Activated CD8-positive, alpha-beta memory T cell treated with anti-CD3 and anti-CD28 coated beads for 1 hour (primary cell): ENCODE measurements around the gene DCAKD.

Experiments used
- DNase-seq, 2 donors: peaks; one replicate each; pipeline ENCODE4 v3.0.0-alpha.2; 2020; ENCODE audit warnings: low read depth in 1 of 2; ENCODE audit errors: extremely low read depth in 1 of 2

The DCAKD gene, protein sequence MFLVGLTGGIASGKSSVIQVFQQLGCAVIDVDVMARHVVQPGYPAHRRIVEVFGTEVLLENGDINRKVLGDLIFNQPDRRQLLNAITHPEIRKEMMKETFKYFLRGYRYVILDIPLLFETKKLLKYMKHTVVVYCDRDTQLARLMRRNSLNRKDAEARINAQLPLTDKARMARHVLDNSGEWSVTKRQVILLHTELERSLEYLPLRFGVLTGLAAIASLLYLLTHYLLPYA

DNA sequence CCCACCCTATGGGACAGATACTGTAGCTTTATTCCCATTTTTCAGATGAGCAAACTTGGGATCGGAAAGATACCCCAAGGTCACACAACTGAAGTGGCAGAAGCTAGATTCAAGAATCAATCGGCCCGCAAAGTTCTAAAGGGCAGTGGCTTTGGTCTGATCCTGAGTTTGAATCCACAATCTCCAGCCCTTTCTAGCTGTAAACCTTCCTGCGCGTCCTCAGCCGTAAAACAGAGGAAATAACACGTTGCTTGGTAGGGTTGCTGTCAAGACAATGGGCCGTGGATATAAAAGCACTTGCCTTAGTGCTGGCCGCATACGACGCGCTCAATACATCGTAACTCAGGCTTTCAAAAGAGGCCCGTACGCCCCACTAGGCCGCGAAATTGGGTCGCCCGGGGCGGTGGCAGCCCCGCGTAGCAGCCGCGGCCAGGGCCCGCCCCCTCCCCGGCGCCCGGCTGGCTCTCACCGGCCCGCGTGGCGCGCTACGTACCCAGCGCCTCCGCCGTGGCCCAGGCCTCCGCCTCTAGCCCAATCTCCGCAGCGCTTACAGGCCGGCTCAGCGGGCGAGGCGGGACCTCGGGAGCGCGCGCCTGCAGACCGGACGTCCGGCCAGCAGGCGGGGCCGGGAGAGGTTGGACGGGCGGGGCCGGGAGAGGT lies at the start of gene DCAKD:
Gene DCAKD (minus strand): TSS at position 573 of the 660 bp plus-strand sequence. CDS start 16,747 bp downstream, outside the sequence.
- peak; percentile 61 to 75 for DNase-seq

DNA sequence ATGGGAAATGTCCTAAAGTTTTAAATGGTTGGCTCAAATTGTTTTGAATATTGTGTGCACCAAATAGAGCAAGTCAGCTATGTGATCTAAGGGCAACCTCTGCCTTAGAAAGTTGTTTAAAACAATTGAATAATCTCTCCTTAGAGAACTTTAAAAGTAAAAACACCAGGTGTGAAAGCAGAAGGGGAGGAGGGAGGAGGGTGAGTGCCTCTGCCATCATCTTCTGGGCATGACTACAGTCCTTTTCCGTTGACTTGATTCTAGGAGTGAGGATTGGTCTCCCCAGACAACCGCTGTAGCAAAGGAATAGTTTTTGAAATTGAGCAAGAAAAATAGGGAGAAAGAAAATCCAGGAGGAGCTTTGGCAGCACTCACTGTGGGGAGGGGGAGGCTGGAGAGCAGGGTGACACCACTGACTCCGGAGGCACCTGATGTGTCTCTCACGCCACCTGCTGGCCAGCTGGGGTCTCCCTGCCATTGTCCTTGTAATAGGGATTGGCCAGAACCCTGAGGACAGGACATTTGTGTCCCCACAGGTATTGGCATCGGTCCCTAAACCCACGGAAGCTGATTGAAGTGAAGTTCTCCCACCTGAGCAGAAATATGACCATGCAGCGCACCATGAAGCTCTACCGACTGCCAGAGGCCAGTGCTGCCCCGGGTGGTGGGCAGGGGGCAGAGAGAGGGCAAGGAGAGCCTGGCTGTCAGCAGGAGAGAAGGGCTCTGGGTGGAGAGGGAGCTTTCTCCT lies 47.6 kb upstream of the DCAKD start:
- DNase-seq = peak; percentile 46 to 60

DNA sequence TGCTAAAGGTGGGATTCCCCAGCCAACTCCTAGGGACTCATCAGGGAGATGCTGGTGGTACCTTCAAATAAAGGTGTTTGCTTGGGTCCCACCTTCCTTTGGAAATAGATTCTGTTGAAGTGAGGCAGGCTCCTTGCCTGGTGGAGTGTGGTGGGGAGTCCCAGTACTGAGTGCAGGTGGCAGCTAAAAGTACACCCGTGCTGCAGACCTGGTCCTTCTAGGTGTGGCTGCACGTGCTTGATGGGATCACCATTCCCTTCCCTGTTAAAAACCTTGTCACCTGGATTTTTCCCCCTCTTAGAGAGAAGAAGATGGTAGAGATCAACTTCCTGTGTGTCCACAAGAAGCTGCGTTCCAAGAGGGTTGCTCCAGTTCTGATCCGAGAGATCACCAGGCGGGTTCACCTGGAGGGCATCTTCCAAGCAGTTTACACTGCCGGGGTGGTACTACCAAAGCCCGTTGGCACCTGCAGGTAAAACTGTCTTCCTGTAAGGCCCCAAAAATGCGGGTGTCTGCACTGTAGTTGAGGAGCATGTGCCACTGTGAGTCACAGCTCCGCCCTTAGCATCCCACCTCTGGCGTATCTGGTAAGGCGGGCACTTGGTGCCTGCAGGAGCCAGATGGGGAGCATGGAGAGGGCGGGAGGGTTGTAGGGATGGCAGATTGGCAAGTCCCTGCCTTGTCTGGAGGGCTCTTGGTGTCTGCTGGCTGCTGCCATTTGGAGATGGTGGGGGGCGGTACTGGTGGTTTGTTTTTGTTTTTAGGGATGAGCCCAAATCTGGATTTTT lies 46.8 kb upstream of the DCAKD start:
- no peak for DNase-seq

DNA sequence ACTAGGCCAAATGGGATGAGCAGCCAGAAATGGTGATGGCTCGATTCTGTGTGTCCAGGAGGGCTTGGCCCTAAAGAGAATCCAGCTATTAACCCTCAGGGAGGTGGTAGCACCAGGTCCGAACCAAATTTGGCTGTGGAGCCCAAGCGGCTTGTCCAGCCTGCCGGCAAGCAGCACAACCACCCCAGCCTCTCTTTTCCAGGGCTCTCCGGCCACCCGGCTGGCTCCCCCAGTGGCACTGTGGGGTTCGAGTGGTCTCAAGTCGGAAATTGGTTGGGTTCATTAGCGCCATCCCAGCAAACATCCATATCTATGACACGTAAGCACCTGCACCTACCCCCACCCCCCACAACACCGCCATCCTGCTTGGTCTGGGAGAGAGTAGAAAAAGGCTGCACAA lies 45.5 kb upstream of the DCAKD start:
- no peak for DNase-seq

DNA sequence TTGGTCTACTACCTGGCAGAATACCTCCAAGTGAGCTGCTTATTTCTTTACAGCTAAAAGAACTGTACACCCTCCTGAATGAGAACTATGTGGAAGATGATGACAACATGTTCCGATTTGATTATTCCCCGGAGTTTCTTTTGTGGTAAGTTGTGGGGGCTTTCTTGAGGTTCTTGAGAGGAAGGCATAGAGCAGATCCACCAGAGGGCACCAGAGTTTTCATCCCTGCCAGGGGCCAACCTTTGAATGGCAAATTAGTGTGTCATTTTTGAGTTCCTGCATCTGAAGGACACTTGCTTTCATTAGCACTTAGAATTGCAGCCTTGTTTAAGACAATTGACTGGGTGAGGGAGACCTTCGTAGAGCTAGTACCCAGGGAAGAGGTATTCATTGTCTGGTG lies 44.7 kb upstream of the DCAKD start:
- no peak for DNase-seq

DNA sequence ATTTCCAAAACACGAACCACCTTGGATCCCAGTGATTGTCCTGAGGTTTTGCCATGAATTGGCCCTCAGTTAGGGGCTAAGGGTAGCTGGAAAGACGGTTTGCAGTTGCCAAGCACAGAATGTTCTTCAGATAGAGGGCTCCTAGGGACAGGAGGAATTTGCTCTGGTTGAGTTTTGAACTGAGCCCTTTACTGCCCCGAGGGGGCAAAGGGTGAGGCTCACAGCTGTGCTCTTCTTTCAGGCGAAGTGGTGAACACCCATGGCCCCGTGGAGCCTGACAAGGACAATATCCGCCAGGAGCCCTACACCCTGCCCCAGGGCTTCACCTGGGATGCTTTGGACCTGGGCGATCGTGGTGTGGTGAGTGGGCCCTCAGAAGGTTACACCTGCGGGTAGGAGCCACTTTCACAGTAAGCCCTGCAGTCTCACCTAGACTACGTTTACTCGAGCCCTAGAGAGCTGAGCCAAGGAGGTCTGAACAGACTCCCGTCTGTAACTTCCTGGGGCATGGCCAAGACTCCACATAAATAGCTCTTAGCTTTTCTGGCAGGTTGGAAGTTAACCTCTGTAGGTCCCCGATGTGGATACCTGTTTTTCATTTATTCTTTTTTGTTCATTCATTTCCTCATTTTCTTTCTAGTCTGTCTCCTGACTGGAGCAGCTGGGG lies 42.1 kb upstream of the DCAKD start:
- no peak for DNase-seq

DNA sequence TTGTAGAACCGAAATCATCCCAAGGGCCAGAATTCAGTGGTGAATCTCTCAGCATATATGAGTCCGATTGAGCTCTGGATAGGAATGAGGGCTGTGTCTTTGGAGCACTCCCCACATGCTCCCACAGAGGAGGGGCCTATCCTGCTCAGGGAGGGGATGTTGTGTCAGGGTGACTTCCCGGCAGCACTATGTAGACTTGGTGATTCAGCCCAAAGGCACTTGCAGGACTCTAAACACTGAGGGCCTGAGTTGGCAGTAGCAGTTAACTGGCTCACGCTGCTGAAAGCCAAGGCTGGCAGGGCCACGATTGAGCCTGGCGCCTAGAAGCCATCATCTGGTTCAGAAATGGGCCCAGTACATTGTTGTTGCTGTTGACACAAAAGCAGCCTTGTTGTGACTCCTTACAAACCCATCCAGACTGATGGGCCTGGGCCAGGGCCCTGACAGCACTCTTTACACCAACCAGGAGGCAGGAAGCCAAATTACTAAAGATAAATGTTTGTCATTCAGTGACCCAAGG lies 41.5 kb upstream of the DCAKD start:
- no peak for DNase-seq

DNA sequence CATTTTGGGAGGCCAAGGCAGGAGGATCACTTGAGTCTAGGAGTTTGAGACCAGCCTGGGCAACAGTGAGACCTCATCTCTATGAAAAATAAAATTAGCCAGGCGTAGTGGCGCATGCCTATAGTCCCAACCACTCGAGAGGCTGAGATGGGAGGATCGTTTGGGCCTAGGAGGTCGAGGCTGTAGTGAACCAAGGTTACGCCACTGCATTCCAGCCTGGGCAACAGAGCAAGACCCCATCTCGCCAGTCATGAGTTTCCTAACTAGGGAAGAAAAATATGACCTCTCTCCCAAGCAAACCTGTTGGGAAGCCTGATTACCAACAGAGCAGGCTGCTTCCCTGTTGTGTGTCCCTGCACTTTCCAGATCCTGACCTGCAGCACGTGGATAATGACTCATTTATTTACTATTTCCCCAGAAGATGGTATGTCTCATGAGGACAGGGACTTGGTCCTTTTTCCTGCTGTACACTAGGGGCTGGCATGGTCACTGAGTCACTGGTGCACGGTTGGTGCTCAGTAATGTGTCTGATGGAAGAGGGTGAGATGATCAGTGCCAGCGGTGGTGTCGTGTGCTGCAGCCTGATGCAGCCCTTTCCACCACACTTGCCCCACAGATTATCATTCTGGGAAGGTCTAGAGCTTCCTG lies 40.5 kb upstream of the DCAKD start:
- DNase-seq = no peak

DNA sequence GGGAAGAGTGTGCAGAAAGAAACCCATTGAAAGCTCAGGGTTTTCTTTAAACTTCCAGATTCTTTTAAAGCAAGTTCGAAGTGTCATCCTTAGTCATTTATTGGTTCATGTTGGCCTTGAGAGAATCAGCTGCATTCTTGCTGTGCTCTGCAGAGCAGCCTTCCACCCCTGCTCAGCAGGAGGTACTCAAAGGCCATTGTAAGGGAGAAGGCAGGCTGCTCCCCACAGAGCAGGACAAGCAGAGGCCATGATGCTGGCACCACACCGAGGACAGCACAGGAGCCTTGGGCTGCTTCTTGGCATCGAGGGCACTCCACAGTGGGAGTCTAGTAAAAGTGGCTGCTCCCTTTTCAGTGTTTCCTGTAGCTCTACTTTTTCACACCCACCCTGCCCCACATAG lies 39.3 kb upstream of the DCAKD start:
- DNase-seq = no peak

DNA sequence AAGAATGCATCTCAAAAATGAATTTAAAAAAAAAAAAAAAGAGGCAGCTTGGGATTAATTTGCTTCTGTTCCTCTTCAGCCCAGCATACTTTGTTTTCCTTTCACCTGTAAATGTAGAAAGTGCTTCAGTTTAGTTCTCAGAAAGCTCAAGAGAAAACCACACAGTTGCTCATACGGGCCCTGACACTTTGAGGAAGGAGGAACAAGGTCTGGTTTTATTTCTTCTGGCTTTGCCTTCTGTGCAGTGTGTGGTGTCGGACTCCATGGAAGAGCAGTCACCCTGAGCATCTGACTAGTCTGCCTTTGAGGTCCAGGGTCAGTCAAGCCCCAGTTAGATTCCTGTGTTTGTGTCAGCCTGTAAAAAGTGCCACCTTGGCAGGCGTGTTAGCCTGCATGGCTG lies 37.3 kb upstream of the DCAKD start:
- no peak for DNase-seq

DNA sequence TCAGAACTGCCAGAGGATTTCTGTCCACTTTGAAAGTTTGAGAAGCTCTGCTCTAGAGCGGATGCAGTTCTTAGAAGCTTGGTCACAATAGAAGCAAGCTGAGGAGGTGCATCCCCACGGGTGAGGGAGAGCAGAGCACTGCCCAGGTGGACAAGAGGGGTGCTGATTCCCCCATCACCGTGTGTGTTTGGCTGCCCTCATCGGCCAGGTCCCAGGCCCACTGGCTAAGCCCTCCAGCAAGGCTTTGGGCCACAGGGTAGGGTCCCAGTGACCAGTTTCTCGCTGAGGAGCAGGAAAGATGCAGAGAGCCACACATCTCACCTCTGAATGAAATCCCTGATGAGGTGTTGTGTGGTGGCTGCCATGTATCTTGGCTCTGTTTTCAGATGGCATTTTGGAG lies 36.5 kb upstream of the DCAKD start:
- no peak for DNase-seq

DNA sequence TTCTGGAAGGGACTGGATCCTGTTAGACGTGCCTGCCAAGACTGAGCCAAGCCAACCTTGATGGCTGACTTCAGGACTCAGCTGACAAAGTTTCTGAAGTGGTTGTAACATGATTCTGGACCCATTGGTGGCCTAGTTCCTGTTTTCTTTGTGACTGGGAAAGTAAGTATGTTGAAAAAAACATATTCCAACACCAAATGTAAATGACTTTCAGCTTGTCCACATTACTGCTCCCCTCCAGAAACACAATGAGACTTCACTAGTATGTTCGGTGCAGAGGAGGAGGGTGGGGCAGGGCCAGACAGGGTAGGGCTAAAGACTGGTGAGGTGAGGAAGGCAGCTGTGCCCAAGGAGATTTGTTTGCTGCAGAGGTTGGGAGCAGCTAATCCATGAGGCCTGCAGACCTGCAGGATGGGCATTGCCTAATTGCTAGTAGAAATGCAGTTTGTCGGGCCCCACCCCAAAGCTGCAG lies 36.1 kb upstream of the DCAKD start:
- DNase-seq = no peak

DNA sequence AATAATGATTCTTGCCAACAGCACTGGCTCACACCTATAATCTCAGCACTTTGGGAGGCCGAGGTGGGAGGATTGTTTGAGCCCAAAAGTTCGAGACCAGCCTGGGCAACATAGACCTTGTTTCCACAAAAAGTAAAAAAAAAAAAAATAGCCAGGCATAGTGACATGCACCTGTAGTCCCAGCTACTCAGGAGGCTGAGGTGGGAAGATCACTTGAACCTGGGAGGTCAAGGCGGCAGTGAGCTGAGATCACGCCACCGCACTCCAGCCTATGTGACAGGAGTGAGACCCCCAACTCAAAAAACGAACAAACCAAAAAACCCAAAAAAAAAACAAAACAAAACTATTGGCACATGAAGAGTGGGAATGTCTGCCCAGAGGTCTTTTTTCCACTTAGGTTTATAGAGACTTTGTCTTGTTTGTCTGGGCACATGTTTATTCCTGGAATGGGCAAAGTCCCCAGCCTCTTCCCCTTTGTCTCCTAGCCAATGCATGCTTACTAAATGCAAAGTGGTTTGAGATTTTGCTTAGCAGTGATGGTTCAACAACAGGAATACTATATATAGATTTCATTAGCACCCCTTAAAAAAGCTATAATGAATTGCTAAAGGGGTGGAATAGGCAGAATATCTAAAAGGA lies 35.6 kb upstream of the DCAKD start:
- DNase-seq = no peak

DNA sequence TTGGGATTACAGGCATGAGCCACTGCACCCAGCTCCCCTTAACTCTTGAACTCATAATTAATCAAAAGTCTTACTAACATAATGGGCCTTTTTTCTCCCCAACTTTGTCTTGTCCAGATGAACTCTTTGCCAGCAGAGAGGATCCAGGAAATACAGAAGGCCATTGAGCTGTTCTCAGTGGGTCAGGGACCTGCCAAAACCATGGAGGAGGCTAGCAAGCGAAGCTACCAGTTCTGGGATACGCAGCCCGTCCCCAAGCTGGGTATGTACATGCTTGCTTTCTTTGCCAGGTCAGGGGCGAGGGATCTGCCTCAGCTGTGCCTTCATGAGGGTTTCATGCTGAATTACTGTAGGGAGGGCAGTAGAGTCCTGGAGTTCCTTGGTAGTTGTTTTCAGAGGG lies 35.0 kb upstream of the DCAKD start:
- no peak for DNase-seq

DNA sequence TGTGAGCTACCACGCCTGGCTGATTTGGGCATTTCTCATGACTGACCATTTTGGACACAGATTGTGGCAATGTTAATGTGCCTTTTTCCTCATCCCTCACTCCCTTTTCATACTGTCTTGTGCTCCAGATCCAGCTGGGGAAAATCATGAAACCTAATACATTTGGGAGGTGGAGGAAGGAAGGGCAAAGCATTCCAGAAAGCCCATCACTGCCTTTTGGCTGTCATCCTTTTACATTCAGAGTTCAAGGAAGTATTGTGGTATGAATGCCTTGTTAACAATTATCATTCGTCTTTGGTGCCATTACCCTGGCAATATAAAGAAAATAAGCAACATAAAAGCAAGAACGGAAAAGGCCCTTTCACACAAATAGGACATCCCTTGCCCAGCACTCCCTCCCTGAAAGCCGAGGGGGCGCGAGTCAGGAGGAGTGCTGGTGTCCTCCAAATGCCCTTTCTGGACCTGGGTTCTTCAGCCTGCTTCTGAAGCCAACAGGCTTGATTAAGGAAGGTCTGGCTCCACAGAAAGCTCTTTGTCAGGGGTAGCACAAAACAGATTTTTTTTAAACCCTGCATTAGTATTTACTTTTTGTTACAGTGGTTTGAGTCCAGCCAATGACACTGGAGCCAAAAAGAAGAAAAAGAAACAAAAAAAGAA lies 29.7 kb upstream of the DCAKD start:
- no peak for DNase-seq

DNA sequence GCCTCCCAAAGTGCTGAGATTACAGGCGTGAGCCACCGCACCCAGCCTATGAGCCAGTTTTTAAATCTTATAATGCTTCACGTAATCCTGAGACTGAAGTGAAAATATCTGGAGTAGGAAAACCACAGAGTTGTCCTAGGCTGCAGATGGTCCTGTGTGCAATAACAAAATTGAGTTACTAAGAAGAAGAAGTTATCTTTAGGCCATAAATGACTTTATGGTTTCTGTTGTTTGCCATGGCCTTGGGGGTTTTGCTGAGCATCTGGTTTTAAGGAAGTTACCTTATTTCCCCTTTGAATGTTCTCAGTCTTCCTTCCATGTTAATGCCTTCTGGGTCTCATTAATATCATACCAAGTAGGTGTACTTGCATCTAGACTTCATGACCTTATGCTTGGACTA lies 26.2 kb upstream of the DCAKD start:
- DNase-seq = no peak

DNA sequence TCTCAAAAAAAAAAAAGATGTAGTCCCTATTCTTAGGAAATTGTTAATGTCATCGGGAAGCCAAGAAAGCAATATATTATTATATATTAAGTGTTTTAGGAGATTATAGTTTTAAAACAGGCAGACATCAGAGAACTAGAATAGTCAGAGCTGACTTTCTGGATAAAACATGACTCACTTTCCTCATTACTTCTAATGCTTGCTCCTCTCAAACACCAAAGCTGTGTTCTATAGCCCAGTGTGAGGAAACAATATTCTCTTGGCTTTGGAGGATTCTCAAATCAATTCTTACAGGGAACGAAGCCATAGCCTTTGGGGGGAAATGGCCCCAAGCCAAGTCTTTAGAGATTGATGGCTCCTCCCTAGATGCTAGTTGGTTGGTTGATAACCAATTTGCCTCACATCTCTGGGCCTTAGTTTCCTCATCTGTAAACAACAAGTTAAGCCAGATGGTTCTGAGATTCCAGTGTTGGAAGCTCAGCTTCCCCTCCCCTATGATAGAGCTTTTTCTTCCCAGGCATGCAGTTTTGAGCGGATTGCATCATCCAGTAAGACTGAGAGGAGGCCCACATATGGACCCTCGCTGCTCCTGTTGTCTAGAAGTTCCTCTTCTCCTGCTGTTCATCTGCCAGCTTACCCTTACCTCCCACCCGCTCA lies 22.1 kb upstream of the DCAKD start:
- no peak for DNase-seq

DNA sequence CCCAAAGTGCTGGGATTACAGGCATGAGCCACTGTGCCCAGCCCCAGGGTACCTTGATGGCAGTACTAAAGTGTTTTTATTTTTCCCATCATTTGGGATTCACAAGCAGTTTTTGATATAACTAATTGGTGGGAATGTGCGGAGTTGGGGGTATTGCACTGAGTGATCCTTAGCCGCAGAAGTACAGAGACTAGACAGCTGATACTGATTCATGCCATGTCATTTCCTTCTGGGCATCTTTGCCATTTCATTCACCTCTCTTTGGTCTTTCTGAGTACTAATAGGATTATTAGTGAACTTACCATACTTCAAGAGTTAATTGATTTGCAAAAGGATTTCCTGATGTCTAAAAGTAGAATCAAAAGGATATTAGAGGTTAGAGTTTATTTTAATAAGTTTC lies 19.4 kb upstream of the DCAKD start:
- no peak for DNase-seq
